Activated naive CD8-positive, alpha-beta T cell treated with anti-CD3 and anti-CD28 coated beads, Interleukin-2, amount 50 U/mL, for 16 hours (primary cell): ENCODE results near the gene ZBTB39.
"Not testable (repeated sequence)": the region's sequence is repeated elsewhere in the genome, so short reads cannot be mapped to it uniquely, and the experiment has no call there.

ENCODE experiments used
- DNase-seq: peaks from one replicate; pipeline ENCODE4 v3.0.0-alpha.2; 2020; ENCODE audit warnings: low read depth, low spot score

The ZBTB39 gene

DNA sequence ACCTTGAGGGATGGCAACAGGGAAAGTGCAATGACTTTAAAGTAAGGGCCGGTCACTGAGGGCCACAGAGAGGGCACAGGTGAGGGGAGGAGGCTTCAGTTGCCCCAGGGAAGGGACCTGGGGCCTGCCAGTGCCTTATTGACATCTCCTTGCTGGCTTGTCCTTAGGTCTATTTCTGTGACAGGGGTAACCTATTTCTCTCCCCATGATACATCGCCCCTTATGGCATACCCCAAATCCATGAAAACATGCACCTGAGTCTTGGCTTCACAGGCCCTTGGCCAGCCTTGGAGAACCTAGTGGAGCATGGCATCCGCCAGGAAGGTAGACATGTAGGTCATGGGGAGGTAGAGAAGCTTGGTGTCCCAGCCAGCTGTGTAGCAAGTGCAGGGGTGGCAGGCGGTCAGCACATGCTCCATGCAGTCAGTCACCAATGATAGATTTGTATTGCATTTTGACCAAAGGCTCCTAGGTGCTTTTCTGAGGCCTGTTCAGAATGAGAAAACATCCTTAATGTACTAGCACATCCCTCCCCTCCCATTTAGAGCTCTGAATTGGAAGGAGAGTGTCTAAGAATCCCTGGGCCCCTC is 25.3 kb downstream of the ZBTB39 start:
- DNase-seq: no peak

- no peak for DNase-seq
These were observed 26.1 kb downstream of the ZBTB39 start for GRCh38 chr12:56980268-56980667.

GRCh38 chr12:56979628-56980027 is 26.7 kb downstream of the ZBTB39 start:
- DNase-seq: no peak

GRCh38 chr12:56978397-56979138 is 27.8 kb downstream of the ZBTB39 start:
- no peak for DNase-seq

GRCh38 chr12:56977361-56977760 is 29.0 kb downstream of the ZBTB39 start:
- not testable (repeated sequence) for DNase-seq

DNA sequence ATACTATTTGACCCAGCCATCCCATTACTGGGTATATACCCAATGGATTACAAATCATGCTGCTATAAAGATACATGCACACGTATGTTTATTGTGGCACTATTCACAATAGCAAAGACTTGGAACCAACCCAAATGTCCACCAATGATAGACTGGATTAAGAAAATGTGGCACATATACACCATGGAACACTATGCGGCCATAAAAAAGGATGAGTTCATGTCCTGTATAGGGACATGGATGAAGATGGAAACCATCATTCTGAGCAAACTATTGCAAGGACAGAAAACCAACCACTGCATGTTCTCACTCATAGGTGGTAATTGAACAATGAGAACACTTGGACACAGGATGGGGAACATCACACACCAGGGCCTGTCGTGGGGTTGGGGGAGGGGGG is 32.1 kb downstream of the ZBTB39 start:
- DNase-seq: not testable (repeated sequence)

DNA sequence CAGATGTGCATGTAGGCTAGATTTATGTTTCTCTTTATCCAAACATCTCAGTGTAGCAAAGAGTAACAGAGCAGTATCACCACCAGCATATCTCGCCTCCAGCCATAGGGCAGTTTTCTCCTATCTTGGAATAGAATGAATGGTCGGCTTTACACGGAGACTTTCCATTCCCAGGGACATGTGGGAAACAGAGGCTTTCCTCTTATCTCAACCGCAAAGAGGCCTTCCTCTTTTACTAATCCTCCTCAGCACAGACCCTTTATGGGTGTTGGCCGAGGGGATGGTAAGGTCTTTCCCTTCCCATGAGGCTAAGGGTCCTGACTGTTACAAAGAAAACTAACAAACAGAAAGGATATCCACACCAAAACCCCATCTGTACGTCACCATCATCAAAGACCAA is 37.4 kb downstream of the ZBTB39 start:
- not testable (repeated sequence) for DNase-seq

GRCh38 chr12:56965997-56966642 is 40.2 kb downstream of the ZBTB39 start:
- DNase-seq: not testable (repeated sequence)

DNA sequence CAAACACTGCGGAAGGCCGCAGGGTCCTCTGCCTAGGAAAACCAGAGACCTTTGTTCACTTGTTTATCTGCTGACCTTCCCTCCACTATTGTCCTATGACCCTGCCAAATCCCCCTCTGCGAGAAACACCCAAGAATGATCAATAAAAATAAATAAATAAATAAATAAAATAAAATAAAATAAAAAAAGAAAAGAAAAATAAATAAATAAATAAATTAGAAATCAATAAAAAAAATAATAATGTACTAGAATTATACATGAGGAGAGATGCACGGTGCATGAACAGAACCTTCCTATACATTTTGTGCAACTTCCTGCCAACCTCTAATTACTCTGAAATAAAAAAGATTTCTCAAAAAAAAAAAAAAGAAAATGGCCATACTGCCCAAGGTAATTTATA is 41.2 kb downstream of the ZBTB39 start:
- DNase-seq: not testable (repeated sequence)

DNA sequence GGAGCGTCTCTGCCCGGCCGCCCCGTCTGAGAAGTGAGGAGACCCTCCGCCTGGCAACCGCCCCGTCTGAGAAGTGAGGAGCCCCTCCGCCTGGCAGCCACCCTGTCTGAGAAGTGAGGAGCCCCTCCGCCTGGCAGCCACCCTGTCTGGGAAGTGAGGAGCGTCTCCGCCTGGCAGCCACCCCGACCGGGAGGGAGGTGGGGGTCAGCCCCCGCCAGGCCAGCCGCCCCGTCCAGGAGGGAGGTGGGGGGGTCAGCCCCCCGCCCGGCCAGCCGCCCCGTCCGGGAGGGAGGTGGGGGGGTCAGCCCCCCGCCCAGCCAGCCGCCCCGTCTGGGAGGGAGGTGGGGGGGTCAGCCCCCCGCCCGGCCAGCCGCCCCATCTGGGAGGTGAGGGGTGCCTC is 42.8 kb downstream of the ZBTB39 start:
- DNase-seq: not testable (repeated sequence)

DNA sequence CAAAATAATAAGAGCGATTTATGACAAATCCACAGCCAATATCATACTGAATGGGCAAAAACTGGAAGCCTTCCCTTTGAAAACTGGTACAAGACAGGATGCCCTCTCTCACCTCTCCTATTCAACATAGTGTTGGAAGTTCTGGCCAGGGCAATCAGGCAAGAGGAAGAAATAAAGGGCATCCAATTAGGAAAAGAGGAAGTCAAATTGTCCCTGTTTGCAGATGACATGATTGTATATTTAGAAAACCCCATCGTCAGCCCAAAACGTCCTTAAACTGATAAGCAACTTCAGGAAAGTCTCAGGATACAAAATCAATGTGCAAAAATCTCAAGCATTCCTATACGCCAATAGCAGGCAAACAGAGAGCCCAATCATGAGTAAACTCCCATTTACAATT is 44.1 kb downstream of the ZBTB39 start:
- DNase-seq: not testable (repeated sequence)

GRCh38 chr12:56958422-56958821 is 47.9 kb downstream of the ZBTB39 start:
- DNase-seq: no peak

GRCh38 chr12:56957229-56958052 is 48.9 kb downstream of the ZBTB39 start, which contains the start of gene RDH16:
RDH16 (minus strand) TSS chr12:56957608; CDS start chr12:56957462, 146 bp downstream.
- DNase-seq: no peak

DNA sequence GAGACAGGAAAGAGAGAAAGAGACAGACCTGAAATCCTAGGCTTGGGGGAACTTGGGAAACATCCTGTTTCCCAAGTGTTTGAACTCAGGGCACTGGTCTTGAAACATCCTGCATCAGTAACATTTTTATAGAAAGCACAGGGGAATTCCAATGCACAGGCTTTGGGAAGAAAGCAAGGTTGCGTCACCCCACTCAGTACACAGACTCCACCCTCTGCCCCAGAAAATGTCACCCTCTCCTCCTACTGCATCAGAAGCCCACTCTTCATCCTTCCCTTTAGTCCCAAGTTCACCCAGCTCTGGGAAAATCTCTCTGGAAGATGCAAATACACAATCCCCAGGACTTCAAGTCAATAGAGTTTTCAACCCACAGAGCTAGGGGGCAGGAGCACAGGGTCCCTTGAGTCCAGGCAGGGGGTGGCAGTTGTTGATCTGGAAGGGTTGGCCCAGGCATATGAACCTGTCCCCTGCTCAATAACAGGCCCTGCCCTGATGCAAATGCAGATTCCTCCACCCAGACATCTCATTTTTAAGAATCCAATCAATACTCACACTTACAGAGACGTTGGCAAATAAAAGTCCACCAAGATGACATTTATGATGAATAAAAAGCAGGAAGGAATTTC is 50.6 kb downstream of the ZBTB39 start:
- DNase-seq: no peak

DNA sequence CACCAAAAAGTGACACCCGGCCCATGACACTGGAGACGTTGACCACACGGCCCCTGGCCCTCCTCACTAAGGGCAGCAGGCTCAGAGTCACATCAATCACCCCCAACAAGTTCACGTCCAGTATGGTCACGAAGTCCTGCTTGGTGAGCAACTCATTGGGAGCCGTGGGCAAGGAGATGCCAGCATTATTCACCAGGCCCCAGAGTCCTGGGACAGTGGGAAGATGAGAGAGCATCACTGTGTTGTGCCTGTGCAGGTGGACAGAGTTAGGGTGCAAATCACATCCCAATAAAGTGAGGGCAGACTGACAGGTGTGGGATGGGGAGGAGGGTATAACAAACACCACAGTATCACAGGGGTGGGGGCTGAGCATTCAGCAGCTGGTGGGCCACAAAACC is 51.4 kb downstream of the ZBTB39 start:
- DNase-seq: no peak

DNA sequence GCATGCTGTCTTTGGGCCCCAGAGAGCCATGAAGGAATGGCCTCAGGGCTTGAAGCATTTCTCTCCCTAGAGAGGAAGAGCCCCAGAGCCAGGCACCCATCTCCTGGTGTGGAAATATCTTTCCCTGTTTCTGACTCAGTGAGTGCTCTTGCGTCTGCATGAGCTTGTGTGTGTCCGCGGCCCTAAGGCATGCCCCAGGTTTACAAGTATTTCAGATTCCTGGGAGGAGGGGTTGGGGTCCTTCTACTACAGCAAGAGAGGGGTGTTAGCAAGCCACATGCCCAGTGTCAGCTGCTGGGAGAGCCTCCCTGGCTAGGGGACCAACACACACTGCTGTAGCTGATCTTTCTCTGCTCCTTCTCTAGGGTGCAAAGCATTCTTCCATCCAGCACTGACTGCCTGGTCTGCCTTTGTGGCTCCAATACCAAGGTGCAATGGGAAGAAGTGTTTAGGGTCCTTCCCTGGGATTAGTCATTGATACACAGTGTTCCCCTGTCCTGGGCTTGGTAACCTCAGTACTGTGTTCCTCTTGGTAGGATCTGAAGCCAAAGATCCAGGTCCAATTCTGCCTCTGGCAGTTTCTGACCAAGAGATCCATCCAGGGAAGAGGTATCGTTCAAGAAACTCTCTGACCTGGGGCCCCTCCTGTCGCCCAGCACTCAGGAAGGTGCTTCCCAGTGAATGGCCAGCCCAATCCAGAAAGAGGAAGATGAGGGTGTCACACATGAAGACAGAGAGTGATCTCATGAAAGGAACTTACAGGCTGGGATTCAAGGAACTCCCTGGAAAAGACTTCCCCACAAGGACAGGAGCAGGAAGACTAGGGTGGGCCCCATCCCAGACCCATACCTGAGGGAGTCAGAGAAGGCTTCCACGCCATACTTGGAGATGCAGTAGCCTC is 52.0 kb downstream of the ZBTB39 start:
- DNase-seq: no peak

DNA sequence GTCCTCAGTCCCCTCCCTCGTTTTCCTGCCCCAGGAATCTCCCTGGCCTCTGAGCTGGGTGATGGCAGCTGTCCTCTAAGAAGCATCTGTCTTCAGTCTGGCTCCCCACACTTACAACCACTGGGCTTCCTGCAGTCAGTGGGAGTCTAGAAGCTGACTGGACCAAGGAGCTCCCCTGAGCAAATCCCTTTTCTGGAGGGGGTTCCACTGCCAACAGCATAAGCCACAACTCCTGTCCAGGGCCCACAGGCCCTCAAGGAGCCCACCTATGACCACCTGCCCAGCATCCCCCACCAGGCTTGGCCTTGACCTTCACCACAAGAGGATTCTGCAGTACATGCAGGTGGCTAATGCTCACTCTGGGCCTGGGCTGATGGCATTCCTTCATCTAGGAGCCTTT is 53.0 kb downstream of the ZBTB39 start:
- DNase-seq: no peak

DNA sequence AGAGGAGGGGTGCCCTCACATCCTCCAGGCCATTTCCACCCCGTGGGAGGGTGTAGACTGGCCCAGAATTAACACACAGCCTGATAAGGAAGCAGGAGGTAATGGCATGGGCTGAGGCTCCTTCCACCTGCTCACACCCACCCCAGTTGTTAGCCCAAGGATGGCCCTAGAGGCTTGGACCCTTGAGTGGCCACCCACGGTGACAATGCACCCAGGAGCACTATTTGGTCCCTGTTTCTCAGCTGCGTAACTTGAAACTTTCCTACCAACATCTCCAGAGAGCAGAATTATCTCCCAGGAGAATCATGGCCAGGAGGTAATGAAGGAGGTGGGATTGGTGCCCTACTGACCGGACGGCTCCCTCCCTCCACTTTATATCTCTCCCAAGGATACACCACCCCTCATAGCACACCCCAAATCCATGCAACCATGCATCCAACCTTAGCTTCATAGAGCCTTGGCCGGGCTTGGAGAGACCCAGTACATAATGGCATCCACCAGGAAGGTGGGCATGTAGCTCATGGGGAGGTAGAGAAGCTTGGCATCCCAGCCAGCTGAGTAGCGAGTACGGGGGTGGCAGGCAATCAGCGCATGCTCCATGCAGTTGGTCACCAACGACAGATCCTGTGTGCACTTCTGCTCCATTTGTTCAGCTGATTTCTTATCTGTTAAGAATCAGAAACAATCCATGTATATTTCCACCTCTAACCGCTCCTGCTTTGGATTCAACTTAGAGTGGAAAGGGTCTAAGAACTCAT is 54.6 kb downstream of the ZBTB39 start:
- no peak for DNase-seq

DNA sequence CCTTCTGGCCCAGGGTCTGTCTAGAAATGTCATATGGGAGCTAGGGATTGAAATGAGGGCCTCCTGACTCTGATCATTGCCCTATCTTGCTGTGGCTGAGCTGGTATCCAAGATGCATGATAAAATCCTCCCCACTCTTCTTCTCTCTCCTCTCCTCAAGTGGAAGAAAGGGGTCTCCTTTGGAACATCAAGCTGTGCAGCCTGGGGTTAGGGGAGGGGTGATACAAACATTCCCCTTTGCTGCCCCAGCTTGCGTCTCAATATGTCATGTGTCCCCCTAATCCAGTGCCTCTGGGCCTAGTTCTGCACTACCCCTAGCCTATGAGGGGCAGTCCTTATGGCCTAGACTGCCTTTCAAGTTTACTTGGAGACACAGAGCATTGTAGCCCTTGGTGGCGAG is 57.5 kb downstream of the ZBTB39 start:
- DNase-seq: no peak
